ENCODE data around the gene FRMD1. TPM values are rescaled to one million over a fixed set of nuclear protein-coding genes. Genes with fewer than 3 reads are reported as not detected.

FRMD1 gene
- not detected in 2 replicates for total RNA-seq

GRCh38 chr6:168078943-168079405 is at the start of gene FRMD1:
Gene FRMD1 (minus strand): TSS chr6:168079212. CDS start chr6:168079094, 118 bp downstream.

Other genes with a start within 250 kb of the FRMD1 start
- gene KIF25, start 81.5 kb downstream of the FRMD1 start, total RNA-seq = not detected in 2 replicates
- 31.7 TPM in 1 of 2 replicates, not detected in the other for gene DACT2, start 240.6 kb upstream of the FRMD1 start, total RNA-seq

Measured in pericardium fibroblast (primary cell).